ENCODE measurements around the gene SERPINB10. TPM values are rescaled to one million over a fixed set of nuclear protein-coding genes. Genes with fewer than 3 reads are reported as not detected.

Gene SERPINB10
- total RNA-seq, 1 experiment from 2014 or later: not detected

DNA sequence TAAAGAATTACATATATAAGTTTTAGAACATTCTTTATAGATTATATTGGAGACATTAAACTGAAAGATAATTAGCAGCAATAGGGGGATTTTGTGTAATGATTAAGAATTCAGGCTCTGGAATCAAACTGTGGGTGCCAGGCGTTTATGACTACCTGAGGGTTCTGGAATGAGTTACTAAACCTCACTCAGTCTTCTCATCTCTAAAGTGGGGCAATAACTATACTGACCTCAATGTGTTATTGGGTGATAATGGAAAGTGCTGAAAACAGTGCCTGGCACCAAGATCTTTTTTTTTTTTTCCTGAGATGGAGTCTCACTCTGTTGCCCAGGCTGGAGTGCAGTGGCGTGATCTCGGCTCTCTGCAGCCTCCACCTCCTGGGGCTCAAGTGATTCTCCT, 69.3 kb downstream of the SERPINB10 start:
- H3K9ac ChIP-seq (ENCODE audit: low read length): no peak overlapping the region
- no peak overlapping the region for H3K27ac ChIP-seq (ENCODE audit: low read depth, low read length)
- ATAC-seq: no peak
- H3K4me3 ChIP-seq (replicated peaks in 1 of 2; ENCODE audit: low read depth in 1 of 2, low read length in 2 of 2): no peak overlapping the region
- no peaks in the 10 kb centered on the region for H3K36me3 ChIP-seq (ENCODE audit: control insufficient read depth in 1 of 2, insufficient read depth in 2 of 2, low read length in 2 of 2)
- no peaks in the 10 kb centered on the region for H3K9me2 ChIP-seq (ENCODE audit: insufficient read depth)
- no peak for DNase-seq (ENCODE audit: low read depth, low spot score)
- peaks cover 0 to 6% of the 10 kb centered on the region in 2 experiments; a peak in 3 of 4 replicates for H3K4me1 ChIP-seq (ENCODE audit: control insufficient read depth in 1 of 2, insufficient read depth in 2 of 2, low read length in 2 of 2)
- H2AFZ ChIP-seq (ENCODE audit: low read depth, low read length, poor library complexity, severe bottlenecking): no peak overlapping the region
- intact Hi-C loops (cut with micrococcal nuclease): no loop called here
- H3K9me3 ChIP-seq (ENCODE audit: control insufficient read depth in 1 of 2, insufficient read depth in 1 of 2, low read depth in 1 of 2, low read length in 2 of 2): no peaks in the 10 kb centered on the region
- no TSS peak for BruUV-seq (replicated peaks)
- H3K79me2 ChIP-seq (ENCODE audit: insufficient read depth, low read length): no peaks in the 10 kb centered on the region
- CTCF ChIA-PET: no interaction called here
- POLR2A ChIA-PET: no interaction called here
- no peaks in the 10 kb centered on the region for H3K27me3 ChIP-seq (ENCODE audit: insufficient read depth, low read length)
- RAD21 ChIA-PET (ENCODE audit: low non-redundant PET in 1 of 2, low total read pairs in 2 of 2, uncharacterized antibody in 2 of 2, unreplicated experiment in 2 of 2): no interaction called here
- H3K4me2 ChIP-seq (ENCODE audit: low read length): no peak overlapping the region
- no peaks in the 10 kb centered on the region for H4K20me1 ChIP-seq (ENCODE audit: insufficient read depth)
- no peak for TF ChIP-seq EZH2phosphoT487 (IDR thresholded peaks at IDR 0.05; ENCODE audit: borderline replicate concordance)
- TF ChIP-seq, protein P1, sequence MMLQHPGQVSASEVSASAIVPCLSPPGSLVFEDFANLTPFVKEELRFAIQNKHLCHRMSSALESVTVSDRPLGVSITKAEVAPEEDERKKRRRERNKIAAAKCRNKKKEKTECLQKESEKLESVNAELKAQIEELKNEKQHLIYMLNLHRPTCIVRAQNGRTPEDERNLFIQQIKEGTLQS (IDR thresholded peaks at IDR 0.05): no peak
- TF ChIP-seq RAD21 (IDR thresholded peaks at IDR 0.05; ENCODE audit: low read depth): no peak
- no peak for TF ChIP-seq JUND (IDR thresholded peaks at IDR 0.05)
- TF ChIP-seq EGR1 (IDR thresholded peaks at IDR 0.05; ENCODE audit: low read depth): no peak
- TF ChIP-seq CEBPB (IDR thresholded peaks at IDR 0.05; ENCODE audit: low read depth): no peak
- TF ChIP-seq TCF7L2 (IDR thresholded peaks at IDR 0.05; ENCODE audit: borderline replicate concordance, extremely low read depth, insufficient read depth, insufficient read length): no peak
- TF ChIP-seq EZH2 (IDR thresholded peaks at IDR 0.05): no peak
- TF ChIP-seq, protein P2, sequence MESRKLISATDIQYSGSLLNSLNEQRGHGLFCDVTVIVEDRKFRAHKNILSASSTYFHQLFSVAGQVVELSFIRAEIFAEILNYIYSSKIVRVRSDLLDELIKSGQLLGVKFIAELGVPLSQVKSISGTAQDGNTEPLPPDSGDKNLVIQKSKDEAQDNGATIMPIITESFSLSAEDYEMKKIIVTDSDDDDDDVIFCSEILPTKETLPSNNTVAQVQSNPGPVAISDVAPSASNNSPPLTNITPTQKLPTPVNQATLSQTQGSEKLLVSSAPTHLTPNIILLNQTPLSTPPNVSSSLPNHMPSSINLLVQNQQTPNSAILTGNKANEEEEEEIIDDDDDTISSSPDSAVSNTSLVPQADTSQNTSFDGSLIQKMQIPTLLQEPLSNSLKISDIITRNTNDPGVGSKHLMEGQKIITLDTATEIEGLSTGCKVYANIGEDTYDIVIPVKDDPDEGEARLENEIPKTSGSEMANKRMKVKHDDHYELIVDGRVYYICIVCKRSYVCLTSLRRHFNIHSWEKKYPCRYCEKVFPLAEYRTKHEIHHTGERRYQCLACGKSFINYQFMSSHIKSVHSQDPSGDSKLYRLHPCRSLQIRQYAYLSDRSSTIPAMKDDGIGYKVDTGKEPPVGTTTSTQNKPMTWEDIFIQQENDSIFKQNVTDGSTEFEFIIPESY (IDR thresholded peaks at IDR 0.05; ENCODE audit: extremely low read depth, insufficient replicate concordance, low read length): no peak
- TF ChIP-seq, protein P3, sequence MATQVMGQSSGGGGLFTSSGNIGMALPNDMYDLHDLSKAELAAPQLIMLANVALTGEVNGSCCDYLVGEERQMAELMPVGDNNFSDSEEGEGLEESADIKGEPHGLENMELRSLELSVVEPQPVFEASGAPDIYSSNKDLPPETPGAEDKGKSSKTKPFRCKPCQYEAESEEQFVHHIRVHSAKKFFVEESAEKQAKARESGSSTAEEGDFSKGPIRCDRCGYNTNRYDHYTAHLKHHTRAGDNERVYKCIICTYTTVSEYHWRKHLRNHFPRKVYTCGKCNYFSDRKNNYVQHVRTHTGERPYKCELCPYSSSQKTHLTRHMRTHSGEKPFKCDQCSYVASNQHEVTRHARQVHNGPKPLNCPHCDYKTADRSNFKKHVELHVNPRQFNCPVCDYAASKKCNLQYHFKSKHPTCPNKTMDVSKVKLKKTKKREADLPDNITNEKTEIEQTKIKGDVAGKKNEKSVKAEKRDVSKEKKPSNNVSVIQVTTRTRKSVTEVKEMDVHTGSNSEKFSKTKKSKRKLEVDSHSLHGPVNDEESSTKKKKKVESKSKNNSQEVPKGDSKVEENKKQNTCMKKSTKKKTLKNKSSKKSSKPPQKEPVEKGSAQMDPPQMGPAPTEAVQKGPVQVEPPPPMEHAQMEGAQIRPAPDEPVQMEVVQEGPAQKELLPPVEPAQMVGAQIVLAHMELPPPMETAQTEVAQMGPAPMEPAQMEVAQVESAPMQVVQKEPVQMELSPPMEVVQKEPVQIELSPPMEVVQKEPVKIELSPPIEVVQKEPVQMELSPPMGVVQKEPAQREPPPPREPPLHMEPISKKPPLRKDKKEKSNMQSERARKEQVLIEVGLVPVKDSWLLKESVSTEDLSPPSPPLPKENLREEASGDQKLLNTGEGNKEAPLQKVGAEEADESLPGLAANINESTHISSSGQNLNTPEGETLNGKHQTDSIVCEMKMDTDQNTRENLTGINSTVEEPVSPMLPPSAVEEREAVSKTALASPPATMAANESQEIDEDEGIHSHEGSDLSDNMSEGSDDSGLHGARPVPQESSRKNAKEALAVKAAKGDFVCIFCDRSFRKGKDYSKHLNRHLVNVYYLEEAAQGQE (IDR thresholded peaks at IDR 0.05; ENCODE audit: low read depth): no peak
- no peak for TF ChIP-seq SP1 (IDR thresholded peaks at IDR 0.05; ENCODE audit: low read depth)
- TF ChIP-seq ZNF274 (IDR thresholded peaks at IDR 0.05; ENCODE audit: low read depth, low read length): no peak
- TF ChIP-seq POLR2AphosphoS5 (IDR thresholded peaks at IDR 0.05; ENCODE audit: low read depth, low read length): no peak
- no peak for TF ChIP-seq SRF (IDR thresholded peaks at IDR 0.05; ENCODE audit: low read depth)
- TF ChIP-seq CBX3 (IDR thresholded peaks at IDR 0.05; ENCODE audit: low read depth): no peak
- TF ChIP-seq FOSL1 (IDR thresholded peaks at IDR 0.05; ENCODE audit: low read depth): no peak
- TF ChIP-seq ZFX (IDR thresholded peaks at IDR 0.05): no peak
